ENCODE results near the gene SLC8A3. TPM values are rescaled to one million over a fixed set of nuclear protein-coding genes. Genes with fewer than 3 reads are reported as not detected.

SLC8A3 gene
- total and polyA plus RNA-seq, 9 of the 15 experiments (the other 6 are each of a cell fraction or from before 2014, with no cell fraction given) = not detected

DNA sequence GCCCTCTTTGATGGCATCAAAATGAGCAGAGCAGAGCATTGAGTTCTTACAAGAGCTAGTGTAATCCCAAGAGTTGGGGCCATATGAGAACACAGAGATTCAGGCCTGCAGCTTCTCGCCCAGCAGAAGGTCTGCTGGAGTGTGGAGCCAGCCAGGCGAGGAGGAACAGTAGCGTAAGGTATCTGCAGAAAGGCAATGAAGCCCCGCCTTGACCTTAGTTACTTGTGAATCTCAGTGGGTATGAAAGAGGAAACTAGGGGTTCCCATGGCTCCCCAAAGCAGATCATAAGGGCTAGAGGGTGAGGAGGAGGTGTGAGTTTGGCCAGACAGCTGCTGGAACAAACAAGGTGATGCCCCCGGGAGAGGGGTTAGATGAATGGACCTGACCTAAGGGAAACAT lies 49.4 kb downstream of the SLC8A3 start:
- no TSS peak for BruUV-seq (replicated peaks)
- no peaks in the 10 kb centered on the region for H4K20me1 ChIP-seq (replicated peaks; ENCODE audit: control insufficient read depth, insufficient read depth, low read length)
- POLR2A ChIA-PET = no interaction called here
- CTCF ChIA-PET (ENCODE audit: low intra/inter-chr PET ratio) = no interaction called here
- H3K27me3 ChIP-seq (ENCODE audit: control insufficient read depth in 2 of 2, insufficient read depth in 2 of 2, low read length in 2 of 2) = no peaks in the 10 kb centered on the region
- H3K4me1 ChIP-seq (replicated peaks in 1 of 2; ENCODE audit: control insufficient read depth in 2 of 2, insufficient read depth in 2 of 2, low read length in 2 of 2) = no peaks in the 10 kb centered on the region
- H2AFZ ChIP-seq (ENCODE audit: low read depth, low read length) = no peak overlapping the region
- no peak for DNase-seq (ENCODE audit: extremely low read depth in 1 of 4, low spot score in 3 of 4)
- H3K4me3 ChIP-seq = no peak overlapping the region
- no peak for FAIRE-seq
- H3K9me1 ChIP-seq (ENCODE audit: control insufficient read depth, insufficient read depth, low read length) = no peaks in the 10 kb centered on the region
- no peak for ATAC-seq
- no peak overlapping the region for H3K4me2 ChIP-seq (ENCODE audit: insufficient read depth, low read length)
- in situ Hi-C loops (cut with MboI) = no loop called here
- intact Hi-C loops (cut with micrococcal nuclease) = no loop called here
- H3K36me3 ChIP-seq (ENCODE audit: control insufficient read depth, insufficient read depth, low read length) = no peaks in the 10 kb centered on the region
- no peaks in the 10 kb centered on the region for H3K9me3 ChIP-seq (replicated peaks; ENCODE audit: control insufficient read depth, insufficient read depth, low read depth, low read length)
- no peak overlapping the region for H3K9ac ChIP-seq (ENCODE audit: insufficient read depth in 1 of 2, low read depth in 2 of 2, low read length in 2 of 2)
- no peaks in the 10 kb centered on the region for H3K79me2 ChIP-seq (ENCODE audit: control insufficient read depth, insufficient read depth, low read length)
- H3K27ac ChIP-seq (ENCODE audit: extremely low read depth, low read depth, low read length) = no peak overlapping the region
- 0% methylated on average over 5 of the region's 5 CpGs for WGBS (ENCODE audit: insufficient coverage, low coverage, missing lambda C conversion rate)
- TF ChIP-seq ZNF174 (CRISPR knock-in tag; IDR thresholded peaks at IDR 0.05) (no peak), SMARCA4 (IDR thresholded peaks at IDR 0.05) (no peak), SRSF9 (IDR thresholded peaks at IDR 0.05; ENCODE audit: borderline replicate concordance, low read depth, low read length) (no peak), ZNF512 (tag; IDR thresholded peaks at IDR 0.05) (no peak), MXI1 (IDR thresholded peaks at IDR 0.05; ENCODE audit: low read depth, low read length) (no peak), ZBTB5 (IDR thresholded peaks at IDR 0.05) (no peak), BRD4 (IDR thresholded peaks at IDR 0.05) (no peak), SP2 (IDR thresholded peaks at IDR 0.05; ENCODE audit: extremely low read depth, low read depth, low read length, poor library complexity, severe bottlenecking) (no peak), MNT (conservative IDR thresholded peaks at IDR 0.05) (no peak), SMAD3 (CRISPR knock-in tag; conservative IDR thresholded peaks at IDR 0.05) (no peak), ZBED1 (IDR thresholded peaks at IDR 0.05) (no peak), NFRKB (IDR thresholded peaks at IDR 0.05; ENCODE audit: low read depth) (no peak), HDAC6 (IDR thresholded peaks at IDR 0.05; ENCODE audit: low read depth, low read length) (no peak), ZNF212 (CRISPR knock-in tag; IDR thresholded peaks at IDR 0.05) (no peak), ZNF561 (CRISPR knock-in tag; conservative IDR thresholded peaks at IDR 0.05) (no peak)
- TF ChIP-seq, protein P1, sequence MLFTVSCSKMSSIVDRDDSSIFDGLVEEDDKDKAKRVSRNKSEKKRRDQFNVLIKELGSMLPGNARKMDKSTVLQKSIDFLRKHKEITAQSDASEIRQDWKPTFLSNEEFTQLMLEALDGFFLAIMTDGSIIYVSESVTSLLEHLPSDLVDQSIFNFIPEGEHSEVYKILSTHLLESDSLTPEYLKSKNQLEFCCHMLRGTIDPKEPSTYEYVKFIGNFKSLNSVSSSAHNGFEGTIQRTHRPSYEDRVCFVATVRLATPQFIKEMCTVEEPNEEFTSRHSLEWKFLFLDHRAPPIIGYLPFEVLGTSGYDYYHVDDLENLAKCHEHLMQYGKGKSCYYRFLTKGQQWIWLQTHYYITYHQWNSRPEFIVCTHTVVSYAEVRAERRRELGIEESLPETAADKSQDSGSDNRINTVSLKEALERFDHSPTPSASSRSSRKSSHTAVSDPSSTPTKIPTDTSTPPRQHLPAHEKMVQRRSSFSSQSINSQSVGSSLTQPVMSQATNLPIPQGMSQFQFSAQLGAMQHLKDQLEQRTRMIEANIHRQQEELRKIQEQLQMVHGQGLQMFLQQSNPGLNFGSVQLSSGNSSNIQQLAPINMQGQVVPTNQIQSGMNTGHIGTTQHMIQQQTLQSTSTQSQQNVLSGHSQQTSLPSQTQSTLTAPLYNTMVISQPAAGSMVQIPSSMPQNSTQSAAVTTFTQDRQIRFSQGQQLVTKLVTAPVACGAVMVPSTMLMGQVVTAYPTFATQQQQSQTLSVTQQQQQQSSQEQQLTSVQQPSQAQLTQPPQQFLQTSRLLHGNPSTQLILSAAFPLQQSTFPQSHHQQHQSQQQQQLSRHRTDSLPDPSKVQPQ (CRISPR knock-in tag; IDR thresholded peaks at IDR 0.05; ENCODE audit: borderline replicate concordance) = no peak
